Measurements from ENCODE around the gene GSN. TPM values are rescaled to one million over a fixed set of nuclear protein-coding genes. Genes with fewer than 3 reads are reported as not detected.

GSN gene
- total RNA-seq, 1 experiment from 2014 or later, result 21.9 TPM

GRCh38 chr9:121309171-121309570, 41.2 kb downstream of the GSN start:
- H3K9me3 Mint-ChIP-seq (ENCODE audit: unreplicated experiment), result no peaks in the 10 kb centered on the region
- no TSS peak for BruUV-seq (replicated peaks)
- no peak for DNase-seq (ENCODE audit: unreplicated experiment)
- H3K27ac Mint-ChIP-seq (ENCODE audit: low read depth, unreplicated experiment), result no peak overlapping the region
- TF ChIP-seq CTCF (IDR thresholded peaks at IDR 0.05; ENCODE audit: unreplicated experiment), result no peak
- H3K4me3 Mint-ChIP-seq (ENCODE audit: unreplicated experiment), result no peak overlapping the region
- ChIA-PET CTCF (interaction anchor here (0.5 to 4.4 kb wide), 4 partner anchors 11 to 96 kb away, joined by 3 to 20 read pairs (median 10); no protein-coding TSS in a partner anchor), POLR2A (interaction anchor here (0.6 to 1.0 kb wide), 2 partner anchors 10 to 553 kb away, joined by 3 read pairs; no protein-coding TSS in a partner anchor)
- H3K4me1 Mint-ChIP-seq (ENCODE audit: insufficient read depth, unreplicated experiment), result peaks cover 3% of the 10 kb centered on the region
- peaks cover 23% of the 10 kb centered on the region for H3K36me3 Mint-ChIP-seq (ENCODE audit: insufficient read depth, unreplicated experiment)
- no peaks in the 10 kb centered on the region for H3K27me3 Mint-ChIP-seq (ENCODE audit: insufficient read depth, unreplicated experiment)
- intact Hi-C loops (cut with micrococcal nuclease), result no loop called here

GRCh38 chr9:121309833-121310425, 42.0 kb downstream of the GSN start:
- Mint-ChIP-seq H3K27ac (ENCODE audit: low read depth, unreplicated experiment) (no peak overlapping the region), H3K4me1 (ENCODE audit: insufficient read depth, unreplicated experiment) (no peaks in the 10 kb centered on the region), H3K4me3 (ENCODE audit: unreplicated experiment) (no peak overlapping the region), H3K9me3 (ENCODE audit: unreplicated experiment) (no peaks in the 10 kb centered on the region), H3K36me3 (ENCODE audit: insufficient read depth, unreplicated experiment) (peaks cover 28% of the 10 kb centered on the region), H3K27me3 (ENCODE audit: insufficient read depth, unreplicated experiment) (no peaks in the 10 kb centered on the region)
- ChIA-PET CTCF (interaction anchor here (1.0 to 4.4 kb wide), 2 partner anchors 10 to 97 kb away, joined by 5 to 20 read pairs; no protein-coding TSS in a partner anchor), POLR2A (interaction anchor here (1.0 kb wide), 1 partner anchor 11 kb away, joined by 3 read pairs; no protein-coding TSS in a partner anchor)
- TF ChIP-seq CTCF (IDR thresholded peaks at IDR 0.05; ENCODE audit: unreplicated experiment), result no peak
- no TSS peak for BruUV-seq (replicated peaks)
- intact Hi-C loops (cut with micrococcal nuclease), result no loop called here
- DNase-seq (ENCODE audit: unreplicated experiment), result no peak

- ChIA-PET POLR2A (no interaction called here), CTCF (interaction anchor here (4.4 kb wide), 1 partner anchor 10 kb away, joined by 20 read pairs; no protein-coding TSS in a partner anchor)
- Mint-ChIP-seq H3K27me3 (ENCODE audit: insufficient read depth, unreplicated experiment) (no peaks in the 10 kb centered on the region), H3K9me3 (ENCODE audit: unreplicated experiment) (no peaks in the 10 kb centered on the region), H3K4me3 (ENCODE audit: unreplicated experiment) (no peak overlapping the region), H3K27ac (ENCODE audit: low read depth, unreplicated experiment) (no peak overlapping the region), H3K4me1 (ENCODE audit: insufficient read depth, unreplicated experiment) (no peaks in the 10 kb centered on the region), H3K36me3 (ENCODE audit: insufficient read depth, unreplicated experiment) (peaks cover 30% of the 10 kb centered on the region)
- no peak for DNase-seq (ENCODE audit: unreplicated experiment)
- intact Hi-C loops (cut with micrococcal nuclease), result no loop called here
- no TSS peak for BruUV-seq (replicated peaks)
- no peak for TF ChIP-seq CTCF (IDR thresholded peaks at IDR 0.05; ENCODE audit: unreplicated experiment)
These were observed 42.6 kb downstream of the GSN start for GRCh38 chr9:121310571-121310970.

GRCh38 chr9:121312169-121312568, 44.2 kb downstream of the GSN start:
- BruUV-seq (replicated peaks), result no TSS peak
- Mint-ChIP-seq H3K4me1 (ENCODE audit: insufficient read depth, unreplicated experiment) (no peaks in the 10 kb centered on the region), H3K27me3 (ENCODE audit: insufficient read depth, unreplicated experiment) (no peaks in the 10 kb centered on the region), H3K9me3 (ENCODE audit: unreplicated experiment) (no peaks in the 10 kb centered on the region), H3K36me3 (ENCODE audit: insufficient read depth, unreplicated experiment) (peaks cover 30% of the 10 kb centered on the region), H3K4me3 (ENCODE audit: unreplicated experiment) (no peak overlapping the region), H3K27ac (ENCODE audit: low read depth, unreplicated experiment) (no peak overlapping the region)
- no peak for DNase-seq (ENCODE audit: unreplicated experiment)
- CTCF ChIA-PET, result interaction anchor here (0.6 to 2.6 kb wide), 2 partner anchors 34 to 88 kb away, joined by 3 to 15 read pairs; no protein-coding TSS in a partner anchor
- intact Hi-C loops (cut with micrococcal nuclease), result no loop called here
- POLR2A ChIA-PET, result interaction anchor here (0.6 to 0.7 kb wide), 2 partner anchors 81 to 313 kb away, joined by 3 read pairs; no protein-coding TSS in a partner anchor
- TF ChIP-seq CTCF (IDR thresholded peaks at IDR 0.05; ENCODE audit: unreplicated experiment), result no peak

Data from MCF 10A (cell line).